Measurements from ENCODE around the gene LTB4R. TPM values are rescaled to one million over a fixed set of nuclear protein-coding genes. Genes with fewer than 3 reads are reported as not detected.
"Not testable (repeated sequence)": the region's sequence is repeated elsewhere in the genome, so short reads cannot be mapped to it uniquely, and the experiment has no call there.

Gene LTB4R
- polyA plus RNA-seq, 1 donor from 2014 or later: 4.3 TPM

GRCh38 chr14:24327914-24328313 is 16.6 kb downstream of the LTB4R start:
- H3K79me2 ChIP-seq (replicated peaks; ENCODE audit: insufficient read depth, low read length); H3F3A ChIP-seq (ENCODE audit: insufficient read depth, low read length, poor library complexity, severe bottlenecking); H4K20me1 ChIP-seq (ENCODE audit: insufficient read depth); H3K9me2 ChIP-seq (ENCODE audit: insufficient read depth, low read length); H3K9me3 ChIP-seq (ENCODE audit: low read length); H3K36me3 ChIP-seq (ENCODE audit: insufficient read depth, low read length); H3K4me2 ChIP-seq (ENCODE audit: low read length); H3K4me3 ChIP-seq (ENCODE audit: low read length); H3K9ac ChIP-seq (ENCODE audit: low read length); H3K27ac ChIP-seq (ENCODE audit: low read length); H2AFZ ChIP-seq (ENCODE audit: low read depth, low read length): not testable (repeated sequence)
- peak; percentile 77 for TF ChIP-seq SMC3 (conservative IDR thresholded peaks at IDR 0.05; ENCODE audit: poor library complexity)
- TF ChIP-seq RAD21 (conservative IDR thresholded peaks at IDR 0.05): peak; percentile 63
- peak; percentile 68 for TF ChIP-seq CTCF (IDR thresholded peaks at IDR 0.05; ENCODE audit: poor library complexity, severe bottlenecking)
- H3K27me3 ChIP-seq (ENCODE audit: insufficient read depth, low read depth, low read length): peaks cover 26% of the 10 kb centered on the region

- no peaks in the 10 kb centered on the region for H3F3A ChIP-seq (ENCODE audit: insufficient read depth, low read length, poor library complexity, severe bottlenecking)
- H4K20me1 ChIP-seq (ENCODE audit: insufficient read depth): no peaks in the 10 kb centered on the region
- H3K9ac ChIP-seq (ENCODE audit: low read length): no peak overlapping the region
- no peak overlapping the region for H3K27ac ChIP-seq (ENCODE audit: low read length)
- no peak overlapping the region for H3K4me2 ChIP-seq (ENCODE audit: low read length)
- no peak overlapping the region for H2AFZ ChIP-seq (ENCODE audit: low read depth, low read length)
- TF ChIP-seq RAD21 (conservative IDR thresholded peaks at IDR 0.05) (no peak), EZH2 (IDR thresholded peaks at IDR 0.05; ENCODE audit: borderline replicate concordance, insufficient read depth, low read length, poor library complexity, severe bottlenecking) (no peak), CTCF (IDR thresholded peaks at IDR 0.05; ENCODE audit: poor library complexity, severe bottlenecking) (no peak), POLR2AphosphoS5 (IDR thresholded peaks at IDR 0.05) (no peak), MXI1 (conservative IDR thresholded peaks at IDR 0.05; ENCODE audit: poor library complexity, severe bottlenecking) (no peak), SMC3 (conservative IDR thresholded peaks at IDR 0.05; ENCODE audit: poor library complexity) (no peak), EP300 (conservative IDR thresholded peaks at IDR 0.05; ENCODE audit: poor library complexity, severe bottlenecking) (no peak), REST (IDR thresholded peaks at IDR 0.05; ENCODE audit: borderline replicate concordance) (no peak), TAF1 (IDR thresholded peaks at IDR 0.05; ENCODE audit: low read depth) (no peak)
- H3K36me3 ChIP-seq (ENCODE audit: insufficient read depth, low read length): no peaks in the 10 kb centered on the region
- no peak overlapping the region for H3K4me3 ChIP-seq (ENCODE audit: low read length)
- no peaks in the 10 kb centered on the region for H3K79me2 ChIP-seq (replicated peaks; ENCODE audit: insufficient read depth, low read length)
- no peaks in the 10 kb centered on the region for H3K9me2 ChIP-seq (ENCODE audit: insufficient read depth, low read length)
- H3K27me3 ChIP-seq (ENCODE audit: insufficient read depth, low read depth, low read length): peaks cover 38% of the 10 kb centered on the region
- no peaks in the 10 kb centered on the region for H3K9me3 ChIP-seq (ENCODE audit: low read length)
These were observed 17.9 kb downstream of the LTB4R start for GRCh38 chr14:24329073-24329663.
